Lower lobe of right lung (tissue), 2 donors: ENCODE measurements around the gene ALDH16A1. TPM values are rescaled to one million over a fixed set of nuclear protein-coding genes. Genes with fewer than 3 reads are reported as not detected.
A peak's percentile ranks its signal among the peaks of the same experiment; 100 is the strongest.

ENCODE experiments used
- ATAC-seq, 2 donors: fragments of 200-7000 bp; cut with Tn5 transposase; one replicate each; pipeline ENCODE4 v1.9.1; 2020 to 2022; ENCODE audit warnings: mild to moderate bottlenecking in 2 of 2, moderate library complexity in 2 of 2
- DNase-seq: peaks from one replicate; pipeline ENCODE4 v3.0.0-alpha.2; 2020
- H3K27ac ChIP-seq: fragments of 200-600 bp; one replicate; pipeline ENCODE4 v1.8.0; 2022
- H3K27me3 ChIP-seq: fragments of 200-600 bp; one replicate; pipeline ENCODE4 v1.8.0; 2022; ENCODE audit warnings: low read depth
- H3K36me3 ChIP-seq: fragments of 200-600 bp; one replicate; pipeline ENCODE4 v1.8.0; 2022; ENCODE audit warnings: mild to moderate bottlenecking
- H3K4me1 ChIP-seq: fragments of 200-600 bp; one replicate; pipeline ENCODE4 v1.8.0; 2022
- H3K4me3 ChIP-seq: fragments of 200-600 bp; one replicate; pipeline ENCODE4 v1.8.0; 2022; ENCODE audit warnings: mild to moderate bottlenecking
- H3K9me3 ChIP-seq: fragments of 200-600 bp; one replicate; pipeline ENCODE4 v1.8.0; 2022
- intact Hi-C: fragments of 100-400 bp; cut with DNase I; formaldehyde crosslinking; loops from one replicate; pipeline ENCODE4 v1.11.0; 2022
- total RNA-seq: library from RNA; stranded (reverse); fragmentation: NEBNext Ultra II Directional; extraction: Animal tissue kit (Norgen Biotek cat#: 25700); gene quantifications from one replicate; pipeline ENCODE4 v1.2.1, GENCODE V29; 2021
- TF ChIP-seq, protein P1 (sequence below): fragments of 200-600 bp; IDR thresholded peaks from one replicate; pipeline ENCODE4 v1.8.0; 2022; ENCODE audit warnings: antibody characterized with exemption, mild to moderate bottlenecking
- donor health status: DM: no; HTN: yes; CAD: no; lungs with severe emphysema.

The ALDH16A1 gene
- total RNA-seq, 1 donor from 2014 or later: 33.7 TPM

DNA sequence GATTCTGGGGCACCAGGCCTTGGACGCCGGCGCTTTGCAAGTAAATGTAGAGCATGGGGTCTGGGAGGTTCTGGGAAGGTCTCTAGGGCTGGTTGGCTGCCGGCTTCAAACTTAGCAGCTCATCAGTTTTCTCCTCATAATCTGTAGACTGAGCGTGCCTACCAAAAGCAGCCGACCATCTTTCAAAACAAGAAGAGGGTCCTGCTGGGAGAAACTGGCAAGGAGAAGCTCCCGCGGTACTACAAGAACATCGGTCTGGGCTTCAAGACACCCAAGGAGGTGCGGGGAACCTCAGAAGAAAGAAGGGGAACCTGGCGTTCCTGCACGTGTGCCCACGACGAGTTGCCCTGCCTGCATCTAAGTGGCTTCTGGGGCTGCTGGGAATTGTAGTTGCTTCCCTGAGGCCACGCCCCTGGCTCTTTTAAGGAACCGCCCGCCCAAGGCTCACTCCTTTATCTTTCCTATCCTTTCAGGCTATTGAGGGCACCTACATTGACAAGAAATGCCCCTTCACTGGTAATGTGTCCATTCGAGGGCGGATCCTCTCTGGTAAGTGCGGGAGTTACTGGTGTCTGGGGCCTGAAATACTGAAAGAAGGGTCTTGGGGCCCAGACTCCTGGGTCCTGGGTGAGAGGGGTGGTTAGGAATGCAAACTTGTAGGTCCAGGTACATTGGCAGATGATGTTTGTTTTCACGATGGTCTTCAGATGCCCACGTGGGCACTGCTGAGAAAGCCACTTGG lies 44.2 kb downstream of the ALDH16A1 start:
- H3K9me3 ChIP-seq: no peaks in the 10 kb centered on the region
- H3K4me3 ChIP-seq: peak overlapping the region; percentile 82
- intact Hi-C loops: no loop called here
- H3K36me3 ChIP-seq: peaks cover 44% of the 10 kb centered on the region
- ATAC-seq (peak; percentile 26 to 53), DNase-seq (peak; percentile 89)
- H3K27me3 ChIP-seq: no peaks in the 10 kb centered on the region
- H3K27ac ChIP-seq: peak overlapping the region; percentile 91
- H3K4me1 ChIP-seq: peaks cover 43% of the 10 kb centered on the region
- TF ChIP-seq, protein P1, sequence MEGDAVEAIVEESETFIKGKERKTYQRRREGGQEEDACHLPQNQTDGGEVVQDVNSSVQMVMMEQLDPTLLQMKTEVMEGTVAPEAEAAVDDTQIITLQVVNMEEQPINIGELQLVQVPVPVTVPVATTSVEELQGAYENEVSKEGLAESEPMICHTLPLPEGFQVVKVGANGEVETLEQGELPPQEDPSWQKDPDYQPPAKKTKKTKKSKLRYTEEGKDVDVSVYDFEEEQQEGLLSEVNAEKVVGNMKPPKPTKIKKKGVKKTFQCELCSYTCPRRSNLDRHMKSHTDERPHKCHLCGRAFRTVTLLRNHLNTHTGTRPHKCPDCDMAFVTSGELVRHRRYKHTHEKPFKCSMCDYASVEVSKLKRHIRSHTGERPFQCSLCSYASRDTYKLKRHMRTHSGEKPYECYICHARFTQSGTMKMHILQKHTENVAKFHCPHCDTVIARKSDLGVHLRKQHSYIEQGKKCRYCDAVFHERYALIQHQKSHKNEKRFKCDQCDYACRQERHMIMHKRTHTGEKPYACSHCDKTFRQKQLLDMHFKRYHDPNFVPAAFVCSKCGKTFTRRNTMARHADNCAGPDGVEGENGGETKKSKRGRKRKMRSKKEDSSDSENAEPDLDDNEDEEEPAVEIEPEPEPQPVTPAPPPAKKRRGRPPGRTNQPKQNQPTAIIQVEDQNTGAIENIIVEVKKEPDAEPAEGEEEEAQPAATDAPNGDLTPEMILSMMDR: no peak

DNA sequence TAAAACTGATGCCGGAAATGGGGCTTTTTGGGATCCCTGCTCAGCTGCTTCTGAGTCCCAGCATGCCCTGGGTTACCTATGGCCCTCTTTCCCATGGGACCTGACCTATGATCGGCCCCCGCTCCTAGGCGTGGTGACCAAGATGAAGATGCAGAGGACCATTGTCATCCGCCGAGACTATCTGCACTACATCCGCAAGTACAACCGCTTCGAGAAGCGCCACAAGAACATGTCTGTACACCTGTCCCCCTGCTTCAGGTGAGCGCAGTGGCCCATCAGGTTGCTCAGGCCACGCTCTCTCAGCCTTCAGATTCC lies 44.7 kb downstream of the ALDH16A1 start:
- Histone ChIP-seq H3K9me3 (no peaks in the 10 kb centered on the region), H3K4me3 (peak overlapping the region; percentile 82), H3K27me3 (no peaks in the 10 kb centered on the region), H3K27ac (peak overlapping the region; percentile 91), H3K4me1 (peaks cover 43% of the 10 kb centered on the region), H3K36me3 (peaks cover 39% of the 10 kb centered on the region)
- DNase-seq (no peak), ATAC-seq (no peak)
- TF ChIP-seq, protein P1: no peak
- intact Hi-C loops: no loop called here

DNA sequence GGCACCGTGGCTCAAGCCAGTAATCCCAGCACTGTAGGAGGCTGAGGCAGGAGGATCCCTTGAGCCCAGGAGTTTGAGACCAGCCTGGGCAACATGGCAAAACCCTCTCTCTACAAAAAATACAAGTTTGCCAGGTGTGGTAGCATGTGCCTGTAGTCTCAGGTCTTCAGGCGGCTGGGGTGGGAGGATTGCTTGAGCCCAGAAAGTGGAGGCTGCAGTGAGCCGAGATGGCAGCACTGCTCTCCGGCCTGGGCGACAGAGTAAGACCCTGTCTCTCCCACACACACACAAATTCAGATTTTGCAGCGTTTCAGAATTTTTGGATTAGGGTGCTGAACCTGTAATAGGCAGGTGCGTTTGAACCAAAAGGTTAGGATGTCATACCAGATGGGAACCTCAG lies 45.5 kb downstream of the ALDH16A1 start:
- Histone ChIP-seq H3K4me1 (peaks cover 46% of the 10 kb centered on the region), H3K27ac (no peak overlapping the region), H3K27me3 (no peaks in the 10 kb centered on the region), H3K4me3 (peak overlapping the region; percentile 52), H3K9me3 (no peaks in the 10 kb centered on the region), H3K36me3 (peaks cover 32% of the 10 kb centered on the region)
- TF ChIP-seq, protein P1: no peak
- intact Hi-C loops: no loop called here
- DNase-seq (no peak), ATAC-seq (no peak)

DNA sequence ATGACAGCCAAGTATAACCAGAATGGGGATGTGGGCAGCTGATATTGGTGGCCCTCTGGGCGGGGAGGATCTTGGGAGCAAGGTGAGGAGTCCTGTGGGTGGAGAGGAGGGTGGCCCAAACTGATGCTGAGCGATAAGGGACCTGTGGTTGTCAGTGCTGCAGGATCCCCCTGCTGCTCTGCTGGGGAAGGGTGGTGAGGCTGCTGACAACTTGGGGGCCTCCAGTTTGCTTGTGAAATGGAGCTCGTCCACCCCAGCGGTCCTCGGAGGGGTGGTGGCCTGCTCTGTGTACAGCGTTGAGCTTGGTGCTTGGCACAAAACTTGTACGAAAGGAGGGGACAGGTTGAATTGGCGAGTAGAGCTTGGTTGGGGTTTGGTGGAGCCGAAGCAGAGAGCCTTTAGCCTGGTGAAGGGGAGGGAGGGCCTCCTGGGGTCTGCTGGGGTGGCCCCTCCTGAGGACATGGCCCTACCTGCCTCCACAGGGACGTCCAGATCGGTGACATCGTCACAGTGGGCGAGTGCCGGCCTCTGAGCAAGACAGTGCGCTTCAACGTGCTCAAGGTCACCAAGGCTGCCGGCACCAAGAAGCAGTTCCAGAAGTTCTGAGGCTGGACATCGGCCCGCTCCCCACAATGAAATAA lies 46.1 kb downstream of the ALDH16A1 start:
- no peak for DNase-seq
- peak overlapping the region; percentile 81 for H3K27ac ChIP-seq
- peak overlapping the region; percentile 52 for H3K4me3 ChIP-seq
- peaks cover 32% of the 10 kb centered on the region for H3K36me3 ChIP-seq
- no peaks in the 10 kb centered on the region for H3K9me3 ChIP-seq
- TF ChIP-seq, protein P1: no peak
- intact Hi-C loops: no loop called here
- ATAC-seq: no peak
- no peaks in the 10 kb centered on the region for H3K27me3 ChIP-seq
- H3K4me1 ChIP-seq: peaks cover 48% of the 10 kb centered on the region

DNA sequence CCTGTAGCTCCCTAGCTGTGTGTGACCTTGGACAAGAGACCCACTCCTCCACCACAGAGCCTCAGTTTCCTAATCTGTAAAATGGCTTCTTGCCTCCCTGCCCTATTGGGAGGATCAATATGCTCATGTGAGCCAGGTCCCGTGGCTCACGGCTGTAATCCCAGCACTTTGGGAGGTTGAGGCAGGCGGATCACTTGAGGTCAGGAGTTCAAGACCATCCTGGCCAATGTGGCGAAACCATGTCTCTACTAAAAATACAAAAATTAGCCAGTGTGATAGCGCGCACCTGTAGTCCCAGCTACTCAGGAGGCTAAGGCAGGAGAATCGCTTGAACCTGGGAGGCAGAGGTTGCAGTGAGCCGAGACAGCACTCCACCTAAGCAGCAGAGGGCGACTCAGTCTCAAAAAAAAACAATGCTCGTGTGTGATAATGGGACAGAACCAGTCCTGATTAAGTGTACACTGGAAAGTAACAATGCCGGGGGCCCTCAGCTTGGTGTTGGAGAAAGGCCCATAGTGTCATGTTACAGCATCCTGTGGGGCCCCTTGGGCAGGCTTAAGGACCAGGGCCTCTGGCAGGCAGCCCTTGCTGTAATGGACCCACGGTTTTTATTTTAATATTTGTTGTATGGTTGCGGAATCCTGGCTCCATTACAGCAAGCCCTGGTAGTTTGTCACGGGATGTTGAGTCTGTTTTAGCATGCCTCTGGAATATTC lies 50.0 kb downstream of the ALDH16A1 start:
- Histone ChIP-seq H3K9me3 (no peaks in the 10 kb centered on the region), H3K27ac (peak overlapping the region; percentile 19), H3K27me3 (no peaks in the 10 kb centered on the region), H3K36me3 (peaks cover 22% of the 10 kb centered on the region), H3K4me1 (peaks cover 27% of the 10 kb centered on the region), H3K4me3 (no peak overlapping the region)
- intact Hi-C loops: no loop called here
- TF ChIP-seq, protein P1: peak; percentile 62
- ATAC-seq (peak; percentile 47 to 58), DNase-seq (peak; percentile 60)
